GM12878 (cell line): ENCODE data around the gene COL15A1. TPM values are rescaled to one million over a fixed set of nuclear protein-coding genes. Genes with fewer than 3 reads are reported as not detected.

Experiments used
- ATAC-seq: fragments of 200-7000 bp; cut with Tn5 transposase; 3 replicates; pipeline ENCODE4 v1.9.1; 2020; ENCODE audit warnings: mild to moderate bottlenecking, moderate library complexity
- BruUV-seq: library from RNA; stranded (reverse); fragments of 400-500 nt; replicated peaks from 2 replicates; lab custom pipeline; 2021; lab: Mats Ljungman, UMichigan
- CTCF ChIA-PET: fragments of 300-600 bp; sonication (Branson Sonifier 250); formaldehyde crosslinking; extraction: SDS; loops from one replicate; lab custom pipeline; 2021; ENCODE audit warnings: inconsistent platforms; lab: Yijun Ruan, JAX
- POLR2A ChIA-PET: fragments of 350-600 bp; formaldehyde crosslinking; extraction: SDS; loops from one replicate; lab custom pipeline; 2021; ENCODE audit warnings: inconsistent platforms; lab: Charles Lee
- RAD21 ChIA-PET: fragments of 300-600 bp; sonication (Branson Sonifier 250); formaldehyde crosslinking; loops from one replicate; lab custom pipeline; 2023; ENCODE audit warnings: antibody characterized with exemption; ENCODE audit not compliant: unreplicated experiment; lab: Charles Lee
- SMC1A ChIA-PET: fragments of 300-600 bp; sonication (Branson Sonifier 250); formaldehyde crosslinking; loops from one replicate; lab custom pipeline; 2023; ENCODE audit not compliant: unreplicated experiment, uncharacterized antibody; lab: Charles Lee
- DNase-seq: peaks from one replicate; pipeline ENCODE4 v3.0.0-alpha.2; 2011; ENCODE audit warnings: low read depth, low spot score
- FAIRE-seq: peaks from 3 replicates; lab custom pipeline; 2011; peaks lifted over from hg19 to GRCh38; lab: Jason Lieb, UNC
- H2AFZ ChIP-seq: 2 replicates; pipeline ENCODE4 v1.6.0; 2011; ENCODE audit warnings: low read depth, low read length, control low read depth; ENCODE audit not compliant: control insufficient read depth
- H3K27ac ChIP-seq: 2 replicates; pipeline ENCODE4 v1.5.1; 2011; ENCODE audit warnings: control low read depth; ENCODE audit not compliant: control insufficient read depth, insufficient read depth
- H3K27me3 ChIP-seq, 2 experiments: replicated peaks in 1 of 2; 2 replicates each; pipeline versions ENCODE4 v1.6.0 to v1.6.1; 2011; ENCODE audit warnings: low read length in 1 of 2; ENCODE audit not compliant: control insufficient read depth in 2 of 2, insufficient read depth in 2 of 2
- H3K36me3 ChIP-seq, 2 experiments: 2 replicates each; pipeline ENCODE4 v1.5.1; 2011; ENCODE audit warnings: low read length in 1 of 2; ENCODE audit not compliant: control insufficient read depth in 2 of 2, insufficient read depth in 2 of 2
- H3K4me1 ChIP-seq: 2 replicates; pipeline ENCODE4 v1.6.1; 2011; ENCODE audit warnings: mild to moderate bottlenecking, low read length, moderate library complexity, mixed read lengths; ENCODE audit not compliant: control insufficient read depth, insufficient read depth
- H3K4me2 ChIP-seq: 2 replicates; pipeline ENCODE4 v1.6.0; 2011; ENCODE audit warnings: control low read depth; ENCODE audit not compliant: control insufficient read depth, insufficient read depth
- H3K4me3 ChIP-seq: fragments of 200-600 bp; sonication (generic); 2 replicates; pipeline ENCODE4 v1.5.1; 2016
- H3K79me2 ChIP-seq: 2 replicates; pipeline ENCODE4 v1.6.0; 2011; ENCODE audit warnings: low read length; ENCODE audit not compliant: control insufficient read depth, insufficient read depth
- H3K9ac ChIP-seq: 2 replicates; pipeline ENCODE4 v1.8.0; 2011; ENCODE audit warnings: low read length, control low read depth, mixed read lengths; ENCODE audit not compliant: control insufficient read depth, insufficient read depth
- H3K9me3 ChIP-seq: replicated peaks from 3 replicates; pipeline ENCODE4 v1.5.1; 2011; ENCODE audit warnings: mild to moderate bottlenecking, low read length; ENCODE audit not compliant: control insufficient read depth, insufficient read depth
- H4K20me1 ChIP-seq: 2 replicates; pipeline ENCODE4 v1.6.0; 2011; ENCODE audit not compliant: control insufficient read depth, insufficient read depth
- IKZF2 ChIP-seq, 2 experiments: fragments of 450-650 bp; IDR thresholded peaks; 2 replicates each; pipeline ENCODE4 v1.6.1; 2017; ENCODE audit warnings: mild to moderate bottlenecking in 2 of 2, moderate library complexity in 2 of 2
- YBX1 ChIP-seq: fragments of 450-650 bp; IDR thresholded peaks from 2 replicates; pipeline ENCODE4 v1.6.1; 2016; ENCODE audit warnings: antibody characterized with exemption
- WGBS: methylation state at CpG from one replicate; pipeline ENCODE4 v1.1.6; 2016; ENCODE audit warnings: low lambda C conversion rate; ENCODE audit not compliant: insufficient replicate concordance, insufficient coverage; ENCODE audit errors: missing lambda C conversion rate; 5-methylcytosine and 5-hydroxymethylcytosine counted together
- in situ Hi-C: fragments of 300-500 bp; cut with MboI; formaldehyde crosslinking; loops from 9 replicates; pipeline ENCODE4 v1.14.3; 2018; ENCODE audit warnings: mixed read lengths
- intact Hi-C: fragments of 100-400 bp; cut with micrococcal nuclease; formaldehyde crosslinking; loops from one replicate; pipeline ENCODE4 v1.14.2; 2022; ENCODE audit not compliant: unreplicated experiment
- polyA plus RNA-seq, 11 experiments: library from polyadenylated mRNA; depleted of rRNA in 4 of 11; unstranded in 6 of 11; stranded (reverse) in 5 of 11; fragments of >200 nt; fragmentation: Nextera tagmentation in 4 of 11; fragmentation: Illumina TruSeq in 1 of 11; extraction: Ambion mirVana in 4 of 11; extraction: Trizol in 1 of 11; gene quantifications; 1 replicate in 1 of 11; 2 replicates in 10 of 11; pipeline versions ENCODE4 v1.2.1 to v1.2.3, GENCODE V29; 2011 to 2016; ENCODE audit warnings: inconsistent platforms in 2 of 11, missing spikeins in 2 of 11, low read depth in 1 of 11
- total RNA-seq, 4 experiments: library from RNA; depleted of rRNA in 3 of 4; stranded (reverse); fragments of >200 nt in 3 of 4; fragmentation: Illumina TruSeq in 1 of 4; extraction: Trizol in 1 of 4; gene quantifications; 2 replicates each; pipeline versions ENCODE4 v1.2.1 to v1.2.3, GENCODE V29; 2013 to 2021
- TF ChIP-seq, protein P1 (sequence below), 3 experiments: IDR thresholded peaks in 2 of 3; conservative IDR thresholded peaks in 1 of 3; 2 replicates each; pipeline ENCODE4 v1.5.1; 2011; ENCODE audit warnings: low read depth in 3 of 3, low read length in 3 of 3, mild to moderate bottlenecking in 3 of 3, control low read depth in 2 of 3, moderate library complexity in 2 of 3, inconsistent platforms in 1 of 3, mixed read lengths in 1 of 3; ENCODE audit not compliant: control insufficient read depth in 2 of 3, insufficient read depth in 1 of 3; ENCODE audit errors: extremely low read depth in 1 of 3

The COL15A1 gene
- total and polyA plus RNA-seq, 10 of the 15 experiments (the other 5 are each of a cell fraction or from before 2014, with no cell fraction given), result 0.01 to 0.28 (median 0.06) TPM; not detected in 2

DNA sequence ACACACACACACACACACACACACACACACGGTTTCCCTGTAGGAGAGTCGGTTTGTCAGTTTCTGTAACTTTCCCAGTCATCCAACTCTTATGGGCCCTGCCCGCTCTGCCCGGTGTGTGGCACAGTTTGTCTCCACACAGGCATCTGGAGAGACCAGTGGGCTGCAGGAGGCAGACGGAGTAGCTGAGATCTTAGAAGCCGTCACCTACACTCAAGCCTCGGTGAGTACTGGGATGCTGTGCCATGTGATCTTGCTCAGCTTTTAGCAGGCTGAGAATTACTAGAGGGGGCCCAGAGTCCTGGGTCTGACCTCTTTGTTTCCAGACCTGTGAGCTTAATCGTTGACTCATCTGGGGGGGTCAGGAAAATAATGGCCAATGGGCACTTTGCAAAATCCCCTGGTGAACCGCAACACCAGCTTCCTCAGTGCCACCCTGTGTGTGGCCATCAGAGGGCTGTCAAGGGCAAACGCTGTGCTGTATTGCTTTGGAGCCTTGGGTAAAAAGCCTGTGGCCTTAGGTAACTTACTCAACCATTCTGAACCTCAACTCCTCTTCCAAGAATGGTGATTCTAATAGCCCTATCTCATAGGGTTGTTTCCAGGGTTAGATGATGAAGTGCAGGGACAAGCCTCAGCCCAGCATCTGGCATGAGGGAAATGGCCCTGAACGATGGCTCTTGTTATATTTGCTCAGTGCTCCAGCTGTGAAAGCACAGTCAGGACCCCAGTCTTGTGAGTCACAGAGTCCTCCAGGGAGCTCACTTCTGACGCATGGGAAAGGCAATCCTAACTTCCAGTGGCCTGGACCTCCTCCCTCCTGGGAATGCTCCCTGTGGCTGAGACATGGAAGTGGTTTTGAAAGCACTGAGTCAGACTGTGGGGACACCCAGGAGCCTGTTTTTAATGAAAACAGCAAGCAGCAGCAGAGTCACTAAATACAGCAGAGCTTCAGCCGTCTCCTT lies 45.6 kb downstream of the COL15A1 start:
- Histone ChIP-seq H3K4me3 (no peak overlapping the region), H3K27me3 (no peaks in the 10 kb centered on the region), H2AFZ (no peak overlapping the region), H3K27ac (no peak overlapping the region), H3K9me3 (no peaks in the 10 kb centered on the region; the same call in 2 of the 3 replicates), H3K9ac (no peak overlapping the region), H4K20me1 (no peaks in the 10 kb centered on the region), H3K4me1 (peaks cover 13% of the 10 kb centered on the region), H3K4me2 (no peak overlapping the region), H3K79me2 (no peaks in the 10 kb centered on the region), H3K36me3 (no peaks in the 10 kb centered on the region)
- ChIA-PET POLR2A (no interaction called here), SMC1A (interaction anchor here (1.0 to 1.3 kb wide), 4 partner anchors 9 to 152 kb away, joined by 3 to 5 read pairs (median 4); no protein-coding TSS in a partner anchor), CTCF (interaction anchor here (0.8 to 2.1 kb wide), 6 partner anchors 9 to 152 kb away, joined by 3 to 11 read pairs (median 4); no protein-coding TSS in a partner anchor), RAD21 (interaction anchor here (1.3 to 1.8 kb wide), 2 partner anchors 9 to 10 kb away, joined by 3 to 4 read pairs; no protein-coding TSS in a partner anchor)
- ATAC-seq (peak; percentile 58), FAIRE-seq (no peak), DNase-seq (peak; percentile 8)
- 40% methylated on average over 13 of the region's 13 CpGs for WGBS
- TF ChIP-seq, protein P1, sequence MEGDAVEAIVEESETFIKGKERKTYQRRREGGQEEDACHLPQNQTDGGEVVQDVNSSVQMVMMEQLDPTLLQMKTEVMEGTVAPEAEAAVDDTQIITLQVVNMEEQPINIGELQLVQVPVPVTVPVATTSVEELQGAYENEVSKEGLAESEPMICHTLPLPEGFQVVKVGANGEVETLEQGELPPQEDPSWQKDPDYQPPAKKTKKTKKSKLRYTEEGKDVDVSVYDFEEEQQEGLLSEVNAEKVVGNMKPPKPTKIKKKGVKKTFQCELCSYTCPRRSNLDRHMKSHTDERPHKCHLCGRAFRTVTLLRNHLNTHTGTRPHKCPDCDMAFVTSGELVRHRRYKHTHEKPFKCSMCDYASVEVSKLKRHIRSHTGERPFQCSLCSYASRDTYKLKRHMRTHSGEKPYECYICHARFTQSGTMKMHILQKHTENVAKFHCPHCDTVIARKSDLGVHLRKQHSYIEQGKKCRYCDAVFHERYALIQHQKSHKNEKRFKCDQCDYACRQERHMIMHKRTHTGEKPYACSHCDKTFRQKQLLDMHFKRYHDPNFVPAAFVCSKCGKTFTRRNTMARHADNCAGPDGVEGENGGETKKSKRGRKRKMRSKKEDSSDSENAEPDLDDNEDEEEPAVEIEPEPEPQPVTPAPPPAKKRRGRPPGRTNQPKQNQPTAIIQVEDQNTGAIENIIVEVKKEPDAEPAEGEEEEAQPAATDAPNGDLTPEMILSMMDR (IDR thresholded peaks at IDR 0.05 in 2 of 3, conservative IDR thresholded peaks at IDR 0.05 in 1 of 3; ENCODE audit: control insufficient read depth in 2 of 3, extremely low read depth in 1 of 3, insufficient read depth in 1 of 3, low read depth in 3 of 3, low read length in 3 of 3), result peak in 1 of 3 experiments; percentile 31; a peak in 1 of 6 replicates
- no peak for TF ChIP-seq IKZF2 (IDR thresholded peaks at IDR 0.05)
- TF ChIP-seq YBX1, result no peak
- BruUV-seq, result no TSS peak
- in situ Hi-C loops, result no loop called here
- intact Hi-C loops, result no loop called here
